Panc1 (cell line): ENCODE measurements around the gene RAB3IL1.

Experiments
- CTCF ChIP-seq: fragments of 450-650 bp; IDR thresholded peaks from 2 replicates; pipeline ENCODE4 v1.5.1; 2017; ENCODE audit warnings: mild to moderate bottlenecking
- REST ChIP-seq, 2 experiments: IDR thresholded peaks; 2 replicates each; pipeline ENCODE4 v1.6.1; 2011 to 2012; ENCODE audit warnings: low read depth in 2 of 2, control low read depth in 1 of 2, low read length in 1 of 2, mild to moderate bottlenecking in 1 of 2, moderate library complexity in 1 of 2; ENCODE audit not compliant: insufficient read depth in 1 of 2

GRCh38 chr11:61950035-61950547 is 32.7 kb upstream of the RAB3IL1 start, which contains the start of gene BEST1:
- no peak for TF ChIP-seq CTCF
- TF ChIP-seq REST (IDR thresholded peaks at IDR 0.05; ENCODE audit: insufficient read depth in 1 of 2, low read depth in 2 of 2, low read length in 1 of 2), result no peak
